GM18508 (cell line): Measurements from ENCODE around the gene WIZ.

Source experiments
- ATAC-seq: cut with Tn5 transposase; IDR thresholded peaks from one replicate; pipeline ENCODE4 v1.9.1; 2021; ENCODE audit warnings: moderate number of reproducible peaks; ENCODE audit not compliant: insufficient read depth, unreplicated experiment

Gene WIZ

GRCh38 chr19:15448044-15448777 lies 1.5 kb downstream of the WIZ start:
- no peak for ATAC-seq

- no peak for ATAC-seq
These were observed 2.7 kb downstream of the WIZ start for GRCh38 chr19:15447057-15447456.

GRCh38 chr19:15445807-15446376 lies 3.9 kb downstream of the WIZ start:
- no peak for ATAC-seq

- no peak for ATAC-seq
These were observed 4.5 kb downstream of the WIZ start for GRCh38 chr19:15445227-15445605.

- no peak for ATAC-seq
These were observed 5.1 kb downstream of the WIZ start for GRCh38 chr19:15444505-15445226.

DNA sequence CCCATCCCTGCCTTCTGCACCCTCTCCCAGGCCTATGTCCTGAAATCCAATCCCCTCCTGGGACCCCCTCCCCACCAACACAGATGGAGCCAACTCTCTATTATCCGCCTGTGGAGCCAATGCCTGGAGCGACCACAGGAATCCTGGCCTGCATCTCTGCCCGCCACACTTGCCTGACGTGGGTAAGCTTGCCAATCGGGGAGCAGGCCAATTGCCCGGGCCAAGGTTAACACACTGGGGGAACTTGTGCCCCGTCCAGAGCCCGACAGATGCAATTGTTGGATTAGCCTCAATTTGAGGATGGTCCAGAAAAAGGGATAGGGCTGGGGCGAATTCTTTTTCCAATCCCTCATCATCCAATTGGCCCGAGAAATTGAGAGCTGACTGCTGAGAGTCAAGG lies 5.9 kb downstream of the WIZ start:
- ATAC-seq = no peak

DNA sequence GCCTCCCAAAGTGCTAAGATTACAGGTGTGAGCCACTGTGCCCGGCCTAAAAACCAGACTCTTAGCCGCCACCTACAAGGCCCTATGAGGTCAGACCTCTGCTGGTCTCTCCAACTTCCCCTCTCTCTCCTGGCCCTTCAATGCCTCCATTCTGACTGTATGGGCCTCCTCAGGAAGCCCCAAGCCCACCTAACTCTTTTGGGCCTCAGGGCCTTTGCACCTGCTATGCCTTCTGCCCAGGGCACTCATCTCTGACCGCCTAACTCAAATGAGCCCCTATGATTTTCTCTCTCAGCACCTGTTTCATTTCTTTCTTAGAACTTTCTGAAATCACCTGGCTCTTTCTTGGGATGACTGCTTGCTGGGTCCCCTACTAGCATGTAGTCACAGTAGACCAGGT lies 6.4 kb downstream of the WIZ start:
- ATAC-seq = no peak

GRCh38 chr19:15442142-15442920 lies 7.4 kb downstream of the WIZ start:
- ATAC-seq = no peak

GRCh38 chr19:15441317-15441716 lies 8.4 kb downstream of the WIZ start:
- ATAC-seq = no peak

DNA sequence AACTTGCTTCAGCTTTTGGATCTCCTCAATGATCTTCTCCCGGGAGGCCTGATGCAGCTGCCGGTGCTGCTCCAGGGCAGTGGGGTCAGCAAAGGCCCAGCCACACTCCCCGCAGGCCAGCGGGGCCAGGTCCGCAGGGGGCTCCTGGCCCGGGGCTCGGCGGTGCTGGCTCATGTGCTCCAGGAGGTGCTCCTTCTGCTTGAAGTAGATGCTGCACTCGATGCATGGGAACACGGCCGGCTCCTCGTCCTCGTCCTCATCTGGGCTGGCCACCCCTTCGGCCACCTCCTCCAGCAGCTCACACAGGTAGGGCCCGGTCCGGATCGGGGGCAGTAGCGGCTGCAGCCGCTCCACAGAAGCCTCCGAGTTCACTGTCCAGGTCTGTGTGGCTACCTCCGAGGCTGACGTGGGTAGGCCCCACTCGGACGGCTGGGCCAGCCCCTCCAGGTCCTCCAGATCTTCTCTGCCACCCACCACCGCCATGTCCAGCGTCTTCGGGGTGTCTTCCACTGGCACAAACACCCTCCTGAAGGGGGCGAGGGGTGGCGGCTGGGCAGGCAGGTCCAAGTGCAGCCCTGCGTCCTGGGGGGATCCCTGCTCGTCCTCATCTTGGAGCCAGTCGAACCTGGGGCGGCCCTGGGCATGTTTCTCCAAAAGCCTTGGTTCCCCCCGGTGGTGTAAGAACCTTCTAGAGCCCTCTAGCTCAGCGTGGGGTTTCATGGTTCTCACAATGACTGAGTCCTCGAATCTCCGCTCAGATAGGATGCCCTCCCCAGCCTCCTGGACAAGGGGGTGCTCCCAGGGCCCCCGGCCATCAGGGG lies 9.7 kb downstream of the WIZ start:
- ATAC-seq = no peak

DNA sequence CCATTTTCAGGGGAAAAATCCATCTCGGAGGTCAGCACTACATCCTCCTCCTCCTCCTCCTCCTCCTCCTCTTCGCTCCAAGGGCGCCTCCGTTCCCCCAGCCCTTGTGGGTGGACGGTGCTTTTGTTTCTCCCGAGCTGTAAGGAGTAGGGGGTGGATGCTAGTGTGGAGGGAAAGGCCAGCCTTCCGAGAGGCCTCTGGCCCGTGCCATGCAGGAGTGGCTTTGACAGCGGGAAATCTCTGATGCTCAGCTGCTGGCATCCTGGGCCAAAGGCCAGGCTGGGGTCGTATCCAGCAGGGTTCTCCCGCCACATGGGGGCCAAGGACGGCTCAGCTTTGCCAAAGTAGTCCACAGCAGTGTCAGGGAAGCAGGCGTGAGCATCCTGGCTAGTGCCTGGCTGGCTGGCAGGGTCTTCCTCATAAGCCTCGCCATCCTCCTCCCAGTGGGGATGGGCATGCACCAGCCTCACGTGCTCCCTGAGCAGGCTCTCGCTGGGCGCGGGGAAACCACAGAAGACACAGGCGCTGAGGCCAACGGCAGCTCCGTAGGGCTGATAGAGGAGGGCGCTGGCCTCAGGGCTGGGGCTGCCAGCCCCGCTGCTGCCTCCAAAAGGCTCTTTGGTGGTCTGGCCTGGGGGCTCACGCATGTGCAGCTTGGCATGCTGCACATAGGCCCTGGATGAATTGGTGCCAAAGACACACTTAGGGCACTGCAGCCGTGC lies 10.5 kb downstream of the WIZ start:
- no peak for ATAC-seq

DNA sequence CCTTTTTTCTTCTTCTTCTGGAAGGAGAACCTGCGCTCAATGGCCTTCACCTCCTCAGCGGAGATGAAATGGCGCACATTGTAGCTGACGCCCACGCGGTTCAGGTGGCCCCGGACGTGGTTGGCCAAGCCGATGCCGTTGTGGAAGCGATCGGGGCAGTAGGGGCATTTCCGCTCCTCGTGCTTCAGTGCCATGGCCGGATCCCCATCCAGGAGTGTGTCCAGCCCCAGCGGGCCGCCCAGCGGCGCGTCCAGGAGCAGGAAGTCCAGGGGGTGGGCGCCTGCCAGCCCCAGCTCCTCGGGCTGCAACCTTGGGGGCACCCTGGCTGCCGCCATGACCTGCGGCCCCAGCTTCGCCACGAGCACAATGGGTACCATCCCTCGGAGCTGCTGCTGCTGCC lies 11.2 kb downstream of the WIZ start:
- no peak for ATAC-seq

DNA sequence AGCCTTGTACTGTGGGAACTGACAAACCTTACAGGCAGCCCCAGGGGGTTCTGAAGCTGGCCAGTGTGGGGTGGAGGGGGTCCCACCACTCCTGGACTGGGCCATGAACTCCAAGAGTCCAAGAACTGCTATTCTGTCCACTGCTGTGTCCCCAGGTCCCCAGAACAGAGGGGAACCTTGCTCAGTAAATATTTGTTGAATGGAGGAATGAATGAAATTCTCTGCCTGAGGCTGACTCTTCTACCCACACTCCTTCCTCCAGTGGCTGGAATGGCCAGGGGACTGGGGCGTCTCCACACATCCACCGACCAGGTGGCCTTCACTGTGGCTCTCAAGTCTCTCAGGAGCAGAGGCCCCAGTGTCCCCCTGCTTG lies 11.6 kb downstream of the WIZ start:
- ATAC-seq = no peak

GRCh38 chr19:15437355-15438123 lies 12.2 kb downstream of the WIZ start:
- no peak for ATAC-seq

GRCh38 chr19:15436826-15437110 lies 13.0 kb downstream of the WIZ start:
- no peak for ATAC-seq

DNA sequence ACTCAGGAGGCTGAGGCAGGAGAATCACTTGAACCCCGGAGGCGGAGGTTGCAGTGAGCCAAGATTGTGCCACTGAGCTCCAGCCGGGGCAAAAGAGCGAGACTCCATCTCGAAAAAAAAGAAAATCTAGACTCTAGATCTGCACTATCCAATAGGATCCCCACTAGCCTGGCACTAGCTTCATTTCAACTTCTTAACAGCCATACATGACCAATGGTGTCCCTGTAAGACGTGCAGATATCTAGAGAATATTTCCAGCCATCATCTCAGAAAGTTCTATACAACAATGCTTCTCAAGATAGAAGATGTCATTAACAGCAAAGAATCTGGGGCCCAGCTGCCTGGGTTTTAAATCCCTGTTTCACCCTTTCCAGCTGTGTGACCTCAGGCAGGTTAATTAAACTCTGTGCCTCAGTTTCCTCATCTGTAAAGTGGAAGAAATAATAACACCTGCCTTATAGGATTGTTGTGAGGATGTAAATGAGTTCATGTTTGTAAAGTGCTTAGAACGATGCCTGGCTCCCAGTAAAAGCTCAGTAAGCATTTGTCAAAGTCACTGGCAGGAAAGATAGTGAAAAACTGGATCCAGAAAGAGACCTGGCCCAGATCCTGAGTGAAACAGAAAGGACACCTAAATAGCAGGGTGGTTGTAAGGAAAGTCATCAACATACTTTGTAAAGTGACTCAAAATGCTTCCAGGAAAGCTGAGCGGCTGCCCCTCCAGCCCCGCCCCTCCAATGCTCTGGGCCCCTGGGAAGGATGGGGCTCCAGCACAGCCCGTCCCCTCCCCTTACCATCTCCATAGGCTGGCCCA lies 13.5 kb downstream of the WIZ start:
- no peak for ATAC-seq

DNA sequence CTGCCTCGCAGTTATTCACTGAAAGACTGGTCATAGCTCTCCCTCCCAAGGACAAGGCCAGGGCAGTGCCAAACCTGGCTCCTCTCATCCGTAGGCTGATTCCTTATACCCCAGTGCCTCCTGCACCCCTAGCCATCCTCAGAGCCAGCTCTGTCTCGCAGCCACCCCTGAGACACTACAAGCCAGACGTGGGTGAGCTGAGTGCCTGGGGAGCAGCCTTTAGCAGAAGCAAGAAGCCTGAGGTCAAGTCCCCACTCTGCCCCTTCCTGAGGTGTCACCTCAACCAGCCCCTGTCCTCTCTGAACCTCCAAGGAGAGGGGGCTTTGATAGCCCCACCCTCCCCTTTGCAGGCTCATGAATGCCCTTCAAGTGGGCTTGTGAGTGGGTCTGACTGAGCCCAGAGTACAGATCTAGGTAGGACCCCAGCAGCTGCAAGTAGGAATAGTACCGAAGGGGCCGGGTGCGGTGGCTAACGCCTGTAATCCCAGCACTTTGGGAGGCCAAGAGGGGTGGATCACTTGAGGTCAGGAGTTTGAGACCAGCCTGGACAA lies 16.2 kb downstream of the WIZ start:
- ATAC-seq = no peak
